Stimulated activated CD4-positive, alpha-beta T cell treated with anti-CD3 and anti-CD28 coated beads, Interleukin-12 subunit alpha, Interleukin-12 subunit beta, amount 100 ng/mL, for 48 hours (primary cell): ENCODE results near the gene SEC11A.
"Not testable (repeated sequence)": the region's sequence is repeated elsewhere in the genome, so short reads cannot be mapped to it uniquely, and the experiment has no call there.

Experiments
- DNase-seq, 3 donors: peaks; one replicate each; pipeline ENCODE4 v3.0.0-alpha.2; 2020; ENCODE audit warnings: low read depth in 2 of 3, low spot score in 1 of 3

The SEC11A gene

GRCh38 chr15:84645496-84645895 is 70.4 kb downstream of the SEC11A start:
- DNase-seq = no peak

GRCh38 chr15:84643838-84644237 is 72.1 kb downstream of the SEC11A start:
- no peak for DNase-seq

GRCh38 chr15:84642640-84643039 is 73.3 kb downstream of the SEC11A start:
- not testable (repeated sequence) for DNase-seq

GRCh38 chr15:84641871-84642270 is 74.1 kb downstream of the SEC11A start:
- DNase-seq = not testable (repeated sequence)

- no peak for DNase-seq
These were observed 77.8 kb downstream of the SEC11A start for GRCh38 chr15:84638103-84638502.

- DNase-seq = no peak
These were observed 81.6 kb downstream of the SEC11A start for GRCh38 chr15:84634228-84634837.

- DNase-seq = peak; percentile 57 to 64 (median 61)
These were observed 82.4 kb downstream of the SEC11A start for GRCh38 chr15:84633311-84634227.

GRCh38 chr15:84631706-84632272 is 84.2 kb downstream of the SEC11A start:
- DNase-seq = no peak

- DNase-seq = no peak
These were observed 86.9 kb downstream of the SEC11A start for GRCh38 chr15:84629033-84629432.

- DNase-seq = no peak
These were observed 90.8 kb downstream of the SEC11A start for GRCh38 chr15:84625123-84625522.

- DNase-seq = no peak
These were observed 91.6 kb downstream of the SEC11A start for GRCh38 chr15:84624359-84624758.

- no peak for DNase-seq
These were observed 94.5 kb downstream of the SEC11A start for GRCh38 chr15:84621358-84621979.

GRCh38 chr15:84620626-84621025 is 95.3 kb downstream of the SEC11A start:
- no peak for DNase-seq
